Activated T-helper 9 cell treated with anti-CD3 and anti-CD28 coated beads, Interleukin-2, amount 50 U/mL, for 16 hours (primary cell): ENCODE measurements around the gene STAT5B.
A peak's percentile ranks its signal among the peaks of the same experiment; 100 is the strongest.
"Not testable (repeated sequence)": the region's sequence is repeated elsewhere in the genome, so short reads cannot be mapped to it uniquely, and the experiment has no call there.

Source experiments
- DNase-seq: peaks from one replicate; pipeline ENCODE4 v3.0.0-alpha.2; 2020; ENCODE audit warnings: low read depth

The STAT5B gene

GRCh38 chr17:42305543-42306384, 29.6 kb upstream of the STAT5B start:
- no peak for DNase-seq

GRCh38 chr17:42305031-42305330, 28.8 kb upstream of the STAT5B start:
- not testable (repeated sequence) for DNase-seq

- DNase-seq: no peak
Observed at GRCh38 chr17:42304187-42305030, 28.2 kb upstream of the STAT5B start.

- DNase-seq: no peak
Observed at GRCh38 chr17:42303694-42304093, 27.5 kb upstream of the STAT5B start.

- DNase-seq: no peak
Observed at GRCh38 chr17:42301022-42301421, 24.8 kb upstream of the STAT5B start.

GRCh38 chr17:42299913-42300312, 23.7 kb upstream of the STAT5B start:
- not testable (repeated sequence) for DNase-seq

- not testable (repeated sequence) for DNase-seq
Observed at GRCh38 chr17:42299361-42299760, 23.2 kb upstream of the STAT5B start.

- DNase-seq: not testable (repeated sequence)
Observed at GRCh38 chr17:42297775-42298174, 21.6 kb upstream of the STAT5B start.

- DNase-seq: no peak
Observed at GRCh38 chr17:42296012-42296411, 19.8 kb upstream of the STAT5B start.

GRCh38 chr17:42294469-42295398, 18.5 kb upstream of the STAT5B start:
- no peak for DNase-seq

- no peak for DNase-seq
Observed at GRCh38 chr17:42291129-42291528, 14.9 kb upstream of the STAT5B start.

- DNase-seq: no peak
Observed at GRCh38 chr17:42290577-42290976, 14.4 kb upstream of the STAT5B start.

GRCh38 chr17:42289611-42290181, 13.5 kb upstream of the STAT5B start:
- DNase-seq: peak; percentile 59

- peak; percentile 46 for DNase-seq
Observed at GRCh38 chr17:42288803-42289610, 12.8 kb upstream of the STAT5B start.

GRCh38 chr17:42287977-42288802, 12.0 kb upstream of the STAT5B start, which contains the start of gene STAT5A:
Gene STAT5A, plus strand, starts transcription at chr17:42288498. Its CDS starts 914 bp downstream, at chr17:42289412.
- peak; percentile 69 for DNase-seq

- peak; percentile 25 for DNase-seq
Observed at GRCh38 chr17:42287305-42287976, 11.2 kb upstream of the STAT5B start.

GRCh38 chr17:42286411-42287221, 10.4 kb upstream of the STAT5B start:
- no peak for DNase-seq

GRCh38 chr17:42285346-42286050, 9.3 kb upstream of the STAT5B start:
- no peak for DNase-seq
